Mesothelial cell of epicardium (in vitro differentiated cells): Measurements from ENCODE around the gene C1orf50. TPM values are rescaled to one million over a fixed set of nuclear protein-coding genes. Genes with fewer than 3 reads are reported as not detected.
A peak's percentile ranks its signal among the peaks of the same experiment; 100 is the strongest.

ENCODE experiments used
- DNase-seq, 2 experiments: peaks; one replicate each; pipeline ENCODE4 v3.0.0; 2021; ENCODE audit warnings: low spot score in 2 of 2; ENCODE audit not compliant: unreplicated experiment in 2 of 2
- H3K27ac Mint-ChIP-seq: 2 replicates; pipeline ENCODE4 v1.8.0; 2021; ENCODE audit warnings: mixed read lengths
- H3K27me3 Mint-ChIP-seq: 2 replicates; pipeline ENCODE4 v1.8.0; 2021; ENCODE audit warnings: low read depth, mixed read lengths
- H3K36me3 Mint-ChIP-seq: 2 replicates; pipeline ENCODE4 v1.8.0; 2021; ENCODE audit warnings: mixed read lengths
- H3K4me1 Mint-ChIP-seq: 2 replicates; pipeline ENCODE4 v1.8.0; 2021; ENCODE audit warnings: mixed read lengths
- H3K4me3 Mint-ChIP-seq: 2 replicates; pipeline ENCODE4 v1.8.0; 2021; ENCODE audit warnings: mild to moderate bottlenecking, moderate library complexity, mixed read lengths
- H3K9me3 Mint-ChIP-seq: 2 replicates; pipeline ENCODE4 v1.8.0; 2021; ENCODE audit warnings: mixed read lengths
- total RNA-seq: library from RNA; stranded (reverse); gene quantifications from 3 replicates; pipeline ENCODE4 v1.2.1, GENCODE V29; 2021
- TF ChIP-seq, protein P1 (sequence below): fragments of 200-600 bp; sonication (generic); IDR thresholded peaks from one replicate; pipeline ENCODE4 v1.5.0; 2021; ENCODE audit warnings: antibody characterized with exemption; ENCODE audit not compliant: unreplicated experiment

The C1orf50 gene
- total RNA-seq, 1 donor from 2014 or later, result 10.4 TPM

DNA sequence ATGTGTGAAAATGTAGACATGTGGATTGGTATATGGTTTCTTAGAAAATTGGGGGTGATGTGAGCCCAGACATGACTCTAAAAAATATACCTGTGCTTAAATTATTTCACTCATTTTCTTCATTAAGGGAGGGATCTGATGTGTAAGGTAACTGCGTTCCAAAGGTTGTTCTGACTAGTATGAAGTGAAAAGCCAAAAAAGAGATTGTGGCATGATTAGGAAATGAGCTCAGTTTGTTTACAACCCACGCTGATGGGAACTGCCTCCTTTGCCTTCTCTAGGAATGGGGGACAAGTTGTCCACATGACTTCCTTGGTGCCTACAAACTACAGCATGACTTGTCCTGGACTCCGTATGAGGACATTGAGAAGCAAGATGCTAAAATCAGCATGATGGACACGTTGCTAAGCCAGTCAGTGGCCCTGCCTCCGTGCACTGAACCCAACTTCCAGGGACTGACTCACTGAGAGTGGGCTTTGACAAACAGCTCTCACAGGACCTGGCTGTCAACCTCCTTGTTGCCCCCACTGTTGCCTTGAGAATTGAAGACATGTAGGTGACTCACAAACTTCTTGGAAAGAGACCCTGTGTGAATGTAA, 8.0 kb downstream of the C1orf50 start:
- no peaks in the 10 kb centered on the region for H3K27me3 Mint-ChIP-seq
- TF ChIP-seq, protein P1, sequence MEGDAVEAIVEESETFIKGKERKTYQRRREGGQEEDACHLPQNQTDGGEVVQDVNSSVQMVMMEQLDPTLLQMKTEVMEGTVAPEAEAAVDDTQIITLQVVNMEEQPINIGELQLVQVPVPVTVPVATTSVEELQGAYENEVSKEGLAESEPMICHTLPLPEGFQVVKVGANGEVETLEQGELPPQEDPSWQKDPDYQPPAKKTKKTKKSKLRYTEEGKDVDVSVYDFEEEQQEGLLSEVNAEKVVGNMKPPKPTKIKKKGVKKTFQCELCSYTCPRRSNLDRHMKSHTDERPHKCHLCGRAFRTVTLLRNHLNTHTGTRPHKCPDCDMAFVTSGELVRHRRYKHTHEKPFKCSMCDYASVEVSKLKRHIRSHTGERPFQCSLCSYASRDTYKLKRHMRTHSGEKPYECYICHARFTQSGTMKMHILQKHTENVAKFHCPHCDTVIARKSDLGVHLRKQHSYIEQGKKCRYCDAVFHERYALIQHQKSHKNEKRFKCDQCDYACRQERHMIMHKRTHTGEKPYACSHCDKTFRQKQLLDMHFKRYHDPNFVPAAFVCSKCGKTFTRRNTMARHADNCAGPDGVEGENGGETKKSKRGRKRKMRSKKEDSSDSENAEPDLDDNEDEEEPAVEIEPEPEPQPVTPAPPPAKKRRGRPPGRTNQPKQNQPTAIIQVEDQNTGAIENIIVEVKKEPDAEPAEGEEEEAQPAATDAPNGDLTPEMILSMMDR, result no peak
- no peak overlapping the region for H3K4me3 Mint-ChIP-seq
- H3K27ac Mint-ChIP-seq, result no peak overlapping the region
- peaks cover 3% of the 10 kb centered on the region for H3K4me1 Mint-ChIP-seq
- DNase-seq, result no peak
- H3K36me3 Mint-ChIP-seq, result peaks cover 41% of the 10 kb centered on the region
- H3K9me3 Mint-ChIP-seq, result no peaks in the 10 kb centered on the region

DNA sequence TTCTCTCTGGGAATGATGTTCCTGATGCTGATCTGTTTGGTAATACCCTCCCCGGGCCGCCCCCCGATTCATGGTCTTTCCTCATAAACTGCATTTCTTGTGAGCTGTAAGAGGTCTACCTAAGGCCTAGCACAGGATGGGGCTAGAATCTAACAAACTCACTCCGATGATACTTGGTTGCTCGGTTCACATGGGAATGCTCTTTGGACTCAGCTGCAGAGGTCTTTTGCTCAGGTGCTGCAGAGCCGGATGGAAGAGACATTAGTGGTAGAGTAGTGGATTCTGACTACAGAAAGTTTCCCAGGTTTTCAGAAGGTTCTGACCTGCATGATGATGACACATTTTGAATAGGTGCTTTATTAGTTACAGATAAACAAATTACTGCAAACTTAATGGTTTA, 9.5 kb downstream of the C1orf50 start:
- no peak overlapping the region for H3K27ac Mint-ChIP-seq

DNA sequence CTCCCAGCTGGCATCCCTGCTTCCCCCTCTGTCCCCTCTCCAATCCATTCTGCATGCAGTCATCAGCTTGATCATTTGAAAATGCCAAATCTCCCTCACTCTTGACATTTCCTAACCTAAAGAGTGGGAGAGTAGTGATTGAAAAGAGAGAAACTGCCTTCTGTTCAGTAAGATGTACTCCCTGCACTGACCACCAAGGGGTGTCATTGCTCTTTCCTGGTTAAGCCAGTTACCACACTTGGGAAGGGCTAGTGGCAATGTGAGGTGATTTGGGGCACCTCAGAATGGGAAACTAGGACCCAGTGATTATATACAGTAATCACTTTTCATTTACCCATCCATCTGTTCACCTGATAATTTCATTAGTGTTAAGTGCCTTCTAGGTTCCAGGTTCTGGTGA, 10.8 kb downstream of the C1orf50 start:
- Mint-ChIP-seq H3K36me3 (peaks cover 48% of the 10 kb centered on the region), H3K27ac (no peak overlapping the region)
- DNase-seq, result no peak

More for the DNA sequence above, 9.5 kb downstream of the C1orf50 start:
- Mint-ChIP-seq H3K36me3 (peaks cover 44% of the 10 kb centered on the region), H3K27me3 (no peaks in the 10 kb centered on the region), H3K4me3 (no peak overlapping the region), H3K9me3 (no peaks in the 10 kb centered on the region), H3K4me1 (no peaks in the 10 kb centered on the region)
- DNase-seq, result no peak
- TF ChIP-seq, protein P1, result no peak

DNA sequence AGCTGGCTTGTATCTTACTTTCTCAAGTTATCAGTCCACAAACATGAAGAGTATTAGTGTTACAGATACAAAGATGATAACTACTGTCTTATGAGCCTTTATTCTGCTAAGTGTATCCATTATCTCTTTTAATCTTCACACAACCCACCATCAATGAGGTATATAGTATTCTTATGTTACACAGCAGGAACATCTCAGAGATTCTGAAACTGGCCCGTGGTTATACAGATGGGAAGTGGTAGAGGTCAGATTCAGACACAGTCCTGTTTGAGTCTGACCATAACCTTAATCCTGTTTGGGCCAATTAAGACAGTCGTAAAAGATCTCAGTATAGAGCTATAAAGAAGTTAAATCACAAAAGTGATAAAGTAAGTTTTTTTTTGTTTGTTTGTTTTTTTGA, 12.7 kb downstream of the C1orf50 start:
- TF ChIP-seq, protein P1, result no peak

More for the DNA sequence above, 10.8 kb downstream of the C1orf50 start:
- Mint-ChIP-seq H3K27me3 (no peaks in the 10 kb centered on the region), H3K4me3 (no peak overlapping the region), H3K4me1 (no peaks in the 10 kb centered on the region), H3K9me3 (no peaks in the 10 kb centered on the region)
- TF ChIP-seq, protein P1, result peak; percentile 37

DNA sequence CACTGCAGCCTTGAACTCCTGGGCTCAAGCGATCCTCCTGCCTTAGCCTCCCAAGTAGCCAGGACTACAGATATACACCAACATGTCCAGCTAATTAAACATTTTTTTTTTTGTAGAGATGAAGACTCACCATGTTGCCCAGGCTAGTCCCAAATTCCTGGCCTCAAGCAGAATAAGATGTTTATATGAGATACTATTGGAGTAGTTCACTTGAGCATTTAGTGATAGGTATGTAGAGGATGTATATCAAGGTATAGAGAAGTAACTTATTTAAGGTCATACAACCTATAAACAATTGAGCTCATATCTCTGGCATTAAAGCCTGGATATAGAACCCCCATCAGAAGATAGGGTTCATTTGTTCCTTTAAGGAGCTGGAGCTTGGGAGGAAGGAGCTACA, 13.1 kb downstream of the C1orf50 start:
- Mint-ChIP-seq H3K36me3 (peaks cover 52% of the 10 kb centered on the region), H3K27ac (no peak overlapping the region)

More for the DNA sequence above, 12.7 kb downstream of the C1orf50 start:
- H3K36me3 Mint-ChIP-seq, result peaks cover 56% of the 10 kb centered on the region
- H3K4me3 Mint-ChIP-seq, result no peak overlapping the region
- H3K27ac Mint-ChIP-seq, result no peak overlapping the region
- H3K9me3 Mint-ChIP-seq, result no peaks in the 10 kb centered on the region
- DNase-seq, result no peak
- H3K4me1 Mint-ChIP-seq, result no peaks in the 10 kb centered on the region
- H3K27me3 Mint-ChIP-seq, result no peaks in the 10 kb centered on the region

More for the DNA sequence above, 13.1 kb downstream of the C1orf50 start:
- H3K4me3 Mint-ChIP-seq, result no peak overlapping the region
- no peaks in the 10 kb centered on the region for H3K4me1 Mint-ChIP-seq
- H3K27me3 Mint-ChIP-seq, result no peaks in the 10 kb centered on the region
- H3K9me3 Mint-ChIP-seq, result no peaks in the 10 kb centered on the region
- TF ChIP-seq, protein P1, result no peak
- DNase-seq, result no peak
